ENCODE measurements around the gene GLRA3.
"Not testable (repeated sequence)": the region's sequence is repeated elsewhere in the genome, so short reads cannot be mapped to it uniquely, and the experiment has no call there.

Gene GLRA3

DNA sequence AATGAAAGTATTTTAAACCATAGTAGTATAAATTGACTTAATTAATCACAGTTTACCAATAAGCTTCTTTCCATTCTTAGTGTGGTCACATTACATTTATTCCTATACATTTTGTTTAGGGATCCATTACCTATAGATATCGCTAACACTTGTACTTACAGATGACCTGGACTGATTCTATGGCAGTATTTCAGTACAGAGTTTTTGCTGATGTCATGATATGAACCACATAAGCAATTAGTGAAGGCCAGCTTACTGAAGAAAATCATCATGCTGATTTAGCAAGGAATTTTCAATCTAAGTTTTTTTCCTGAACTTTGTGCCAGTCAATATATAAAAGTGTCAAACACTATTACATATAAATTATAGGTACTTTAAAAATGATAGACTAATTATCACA is 193.3 kb downstream of the GLRA3 start:
- TF ChIP-seq, protein P1, sequence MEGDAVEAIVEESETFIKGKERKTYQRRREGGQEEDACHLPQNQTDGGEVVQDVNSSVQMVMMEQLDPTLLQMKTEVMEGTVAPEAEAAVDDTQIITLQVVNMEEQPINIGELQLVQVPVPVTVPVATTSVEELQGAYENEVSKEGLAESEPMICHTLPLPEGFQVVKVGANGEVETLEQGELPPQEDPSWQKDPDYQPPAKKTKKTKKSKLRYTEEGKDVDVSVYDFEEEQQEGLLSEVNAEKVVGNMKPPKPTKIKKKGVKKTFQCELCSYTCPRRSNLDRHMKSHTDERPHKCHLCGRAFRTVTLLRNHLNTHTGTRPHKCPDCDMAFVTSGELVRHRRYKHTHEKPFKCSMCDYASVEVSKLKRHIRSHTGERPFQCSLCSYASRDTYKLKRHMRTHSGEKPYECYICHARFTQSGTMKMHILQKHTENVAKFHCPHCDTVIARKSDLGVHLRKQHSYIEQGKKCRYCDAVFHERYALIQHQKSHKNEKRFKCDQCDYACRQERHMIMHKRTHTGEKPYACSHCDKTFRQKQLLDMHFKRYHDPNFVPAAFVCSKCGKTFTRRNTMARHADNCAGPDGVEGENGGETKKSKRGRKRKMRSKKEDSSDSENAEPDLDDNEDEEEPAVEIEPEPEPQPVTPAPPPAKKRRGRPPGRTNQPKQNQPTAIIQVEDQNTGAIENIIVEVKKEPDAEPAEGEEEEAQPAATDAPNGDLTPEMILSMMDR (IDR thresholded peaks at IDR 0.05; ENCODE audit: low read depth, low read length) = no peak

DNA sequence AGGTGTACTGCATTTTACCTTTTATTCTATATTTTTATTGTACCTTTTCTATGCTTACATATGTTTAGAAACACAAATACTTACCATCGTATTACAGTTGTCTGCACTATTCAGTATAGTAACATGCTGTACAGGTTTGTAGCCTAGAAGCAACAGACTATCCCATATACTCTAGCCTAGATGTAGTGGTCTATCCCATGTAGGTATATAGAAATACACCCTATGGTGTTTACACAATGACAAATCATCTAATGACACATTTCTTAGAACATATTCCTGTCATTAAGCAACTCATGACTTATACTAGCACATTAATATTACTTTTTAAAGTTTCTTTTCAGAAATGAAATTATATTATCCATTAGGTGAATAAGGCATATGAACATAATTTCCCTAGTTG is 195.6 kb downstream of the GLRA3 start:
- DNase-seq (ENCODE audit: extremely low read depth, low read depth) = no peak
- TF ChIP-seq, protein P1 (IDR thresholded peaks at IDR 0.05; ENCODE audit: low read depth, low read length) = no peak

More for the DNA sequence above, 193.3 kb downstream of the GLRA3 start:
- no peak for DNase-seq (ENCODE audit: extremely low read depth, low read depth)

DNA sequence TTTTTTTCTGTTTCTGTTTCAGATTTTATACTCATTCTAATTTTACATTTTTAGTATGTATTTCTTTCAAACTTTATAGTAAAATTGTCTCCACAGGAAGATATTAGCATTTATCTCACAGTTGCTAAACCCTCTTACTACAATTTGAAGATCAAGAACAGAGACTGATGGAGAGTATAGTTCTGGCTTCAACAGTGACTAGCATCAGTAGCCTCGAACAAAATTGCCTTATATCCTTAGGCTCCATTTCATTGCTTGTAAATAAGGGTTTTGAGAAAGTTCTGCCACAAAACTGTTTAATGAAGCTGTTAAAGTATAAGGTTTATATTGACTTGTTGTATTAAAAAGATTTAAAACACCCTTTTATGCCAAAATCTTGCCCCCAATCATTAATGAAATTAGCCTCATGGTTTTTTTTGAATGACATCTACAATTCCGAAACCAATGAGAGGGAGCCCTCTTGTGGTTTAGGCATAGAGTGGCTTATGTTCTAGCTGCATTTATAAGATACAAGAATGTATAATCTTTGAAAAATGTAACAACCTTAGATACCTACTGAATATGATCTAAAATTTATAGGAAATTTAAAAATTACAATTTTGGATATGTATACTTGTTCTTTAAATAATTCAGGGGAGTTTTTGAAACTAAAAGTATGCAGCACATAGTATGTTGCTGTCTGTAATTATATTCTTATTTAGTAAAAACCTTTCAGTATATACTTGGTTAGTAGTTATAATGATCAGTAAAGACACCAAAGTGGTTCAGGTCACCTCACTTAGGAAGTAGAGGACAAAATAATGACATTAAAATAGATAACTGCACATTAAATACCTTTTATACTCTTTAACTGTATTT is 196.9 kb downstream of the GLRA3 start:
- TF ChIP-seq, protein P1 (IDR thresholded peaks at IDR 0.05; ENCODE audit: low read depth, low read length) = peak; percentile 84
- peak; percentile 3 for DNase-seq (ENCODE audit: extremely low read depth, low read depth)

DNA sequence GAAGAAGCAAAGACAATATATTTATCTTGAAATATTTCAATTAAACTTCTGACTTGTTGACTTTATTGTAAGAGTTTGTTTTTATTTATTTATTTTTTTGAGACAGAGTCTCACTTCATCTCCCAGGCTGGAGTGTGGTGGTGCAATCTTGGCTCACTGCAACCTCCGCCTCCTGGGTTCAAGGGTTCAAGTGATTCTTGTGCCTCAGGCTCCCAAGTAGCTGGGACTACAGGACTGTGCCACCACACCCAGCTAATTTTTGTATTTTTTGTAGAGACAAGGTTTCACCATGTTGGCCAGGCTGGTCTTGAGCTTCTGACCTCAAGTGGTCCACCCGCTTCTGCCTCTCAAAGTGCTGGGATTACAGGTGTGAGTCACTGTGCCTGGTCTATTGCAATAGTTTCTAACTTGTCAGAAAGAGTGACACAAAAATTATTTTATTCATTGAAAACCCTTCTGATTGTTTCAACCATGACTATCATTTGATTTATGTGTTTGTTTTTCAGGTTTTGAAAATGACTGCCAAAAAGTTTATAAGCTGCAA is 199.1 kb downstream of the GLRA3 start:
- DNase-seq (ENCODE audit: extremely low read depth, low read depth) = not testable (repeated sequence)

DNA sequence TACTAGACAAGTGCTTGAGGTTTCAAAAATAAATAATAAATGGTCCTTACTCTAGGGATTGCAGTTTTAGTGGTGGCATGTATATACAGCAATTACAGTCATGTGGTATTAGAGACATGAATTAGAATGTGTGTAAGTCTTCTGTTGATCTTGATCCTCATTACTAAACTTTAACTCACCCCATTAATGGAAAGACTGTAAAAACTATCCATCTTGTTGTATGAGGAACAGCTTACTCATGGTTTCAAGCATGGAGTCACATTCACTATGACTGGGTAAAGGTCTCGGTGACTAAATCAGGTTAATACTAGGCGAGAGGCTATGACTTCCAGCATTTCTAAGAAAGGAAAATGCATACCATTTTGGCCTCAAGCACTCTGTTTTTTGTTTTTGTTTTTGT is 199.8 kb downstream of the GLRA3 start:
- DNase-seq (ENCODE audit: extremely low read depth, low read depth) = no peak
- TF ChIP-seq, protein P1 (IDR thresholded peaks at IDR 0.05; ENCODE audit: low read depth, low read length) = no peak

DNA sequence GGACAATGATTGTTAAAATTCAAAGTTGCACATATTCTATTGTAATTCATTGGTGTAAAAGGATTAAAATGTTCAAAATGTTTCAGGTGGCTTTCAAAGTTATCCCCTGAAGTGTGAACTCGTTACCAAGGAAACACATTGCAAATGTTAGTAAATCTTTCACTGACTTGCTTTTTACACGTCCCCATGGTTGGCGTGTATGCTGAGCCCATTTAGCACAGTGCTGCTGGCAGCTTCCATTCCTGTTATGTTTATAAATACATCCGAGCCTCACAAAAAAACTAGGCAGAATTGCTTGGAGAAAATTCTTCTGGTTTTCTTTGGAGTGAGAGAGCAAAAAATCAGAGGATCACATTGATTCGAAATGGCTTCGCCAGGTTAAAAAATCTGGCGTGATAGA is 200.9 kb downstream of the GLRA3 start:
- no peak for DNase-seq (ENCODE audit: extremely low read depth, low read depth)
- TF ChIP-seq, protein P1 (IDR thresholded peaks at IDR 0.05; ENCODE audit: low read depth, low read length) = no peak

- no peak for DNase-seq (ENCODE audit: extremely low read depth, low read depth)
- TF ChIP-seq, protein P1 (IDR thresholded peaks at IDR 0.05; ENCODE audit: low read depth, low read length) = no peak
These were observed 201.6 kb downstream of the GLRA3 start for GRCh38 chr4:174627473-174627872.
